GM19193 (cell line): ENCODE data around the gene PLET1.

Experiments used
- POLR2A ChIP-seq: IDR thresholded peaks from 4 replicates; pipeline ENCODE4 v1.6.1; 2011; ENCODE audit not compliant: insufficient read depth, insufficient read length; ENCODE audit errors: extremely low read depth

The PLET1 gene

GRCh38 chr11:112229746-112230433, 30.8 kb downstream of the PLET1 start:
- no peak for TF ChIP-seq POLR2A

DNA sequence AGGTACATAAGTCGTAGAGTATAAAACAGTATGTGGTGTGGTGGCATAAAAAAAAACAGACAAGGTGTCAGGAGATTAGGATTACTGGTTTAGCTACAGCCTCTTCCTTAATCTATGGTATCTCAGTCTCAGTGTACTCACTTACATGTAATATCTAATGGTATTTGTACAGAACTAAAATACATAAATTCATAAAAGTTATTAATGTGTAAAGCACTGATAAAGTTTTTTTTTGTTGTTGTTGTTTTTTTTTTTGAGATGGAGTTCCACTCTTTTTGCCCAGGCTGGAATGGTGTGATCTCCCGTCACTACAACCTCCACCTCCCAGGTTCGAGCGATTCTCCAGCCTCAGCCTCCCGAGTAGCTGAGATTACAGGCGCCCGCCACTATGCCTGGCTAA, 31.5 kb downstream of the PLET1 start:
- no peak for TF ChIP-seq POLR2A

- no peak for TF ChIP-seq POLR2A
Measured at GRCh38 chr11:112228706-112229105, 32.0 kb downstream of the PLET1 start.

GRCh38 chr11:112227471-112227870, 33.2 kb downstream of the PLET1 start:
- TF ChIP-seq POLR2A = no peak

- no peak for TF ChIP-seq POLR2A
Measured at GRCh38 chr11:112226831-112227401, 33.7 kb downstream of the PLET1 start.

DNA sequence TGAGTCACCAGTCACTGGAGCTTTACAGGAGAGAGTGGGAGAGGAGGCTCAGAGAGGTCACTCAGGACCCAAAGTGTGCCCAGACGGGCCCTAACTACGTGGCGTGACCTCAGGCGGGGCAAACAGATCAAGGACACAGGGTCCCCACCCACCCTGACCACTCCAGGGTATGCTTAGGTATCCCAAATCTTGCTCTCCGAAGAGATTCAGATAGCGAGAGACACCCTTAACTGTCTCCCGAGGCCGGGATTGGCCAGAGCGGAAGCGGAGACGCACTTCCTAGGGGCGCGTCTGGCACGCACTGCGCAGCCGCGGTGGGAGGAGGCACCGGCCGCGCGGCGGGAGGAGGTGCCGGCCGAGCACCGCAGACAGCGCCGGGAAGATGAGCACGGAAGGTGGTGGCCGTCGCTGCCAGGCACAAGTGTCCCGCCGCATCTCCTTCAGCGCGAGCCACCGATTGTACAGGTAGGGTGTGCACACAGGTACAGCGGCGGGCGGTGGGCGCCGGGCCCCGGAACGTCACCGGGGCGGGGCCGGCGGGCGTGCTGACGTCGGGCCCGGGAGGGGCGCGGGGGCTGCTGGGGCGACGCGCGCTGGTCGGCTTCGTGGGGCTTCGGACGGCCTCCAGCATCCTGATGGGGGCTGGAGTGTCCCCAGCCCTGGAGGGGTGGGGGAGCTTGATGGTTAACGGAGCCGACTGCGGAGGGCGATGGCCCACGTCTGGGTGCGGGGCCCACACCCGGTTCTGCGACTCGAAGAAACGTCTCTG, 34.4 kb downstream of the PLET1 start, which contains the start of gene PTS:
PTS (plus strand) TSS at position 367 of the 769 bp plus-strand sequence; CDS start at position 383, 16 bp downstream.
- TF ChIP-seq POLR2A = peak; percentile 97

DNA sequence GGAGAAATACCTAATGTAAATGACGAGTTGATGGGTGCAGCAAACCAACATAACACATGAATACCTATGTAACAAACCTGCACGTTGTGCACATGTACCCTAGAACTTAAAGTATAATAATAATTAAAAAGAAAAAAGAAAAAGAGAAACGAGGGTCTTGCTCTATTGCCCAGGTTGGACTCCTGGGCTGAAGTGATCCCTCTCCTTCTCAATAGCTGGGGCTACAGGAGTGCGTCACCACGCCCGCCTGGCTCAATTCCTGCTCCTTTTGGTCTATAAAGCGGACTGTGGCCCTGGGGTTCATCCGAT, 35.0 kb downstream of the PLET1 start:
- no peak for TF ChIP-seq POLR2A

- TF ChIP-seq POLR2A = no peak
Measured at GRCh38 chr11:112223754-112224532, 36.7 kb downstream of the PLET1 start.

GRCh38 chr11:112223121-112223520, 37.5 kb downstream of the PLET1 start:
- no peak for TF ChIP-seq POLR2A

GRCh38 chr11:112222303-112222702, 38.4 kb downstream of the PLET1 start:
- no peak for TF ChIP-seq POLR2A

- no peak for TF ChIP-seq POLR2A
Measured at GRCh38 chr11:112221274-112221835, 39.3 kb downstream of the PLET1 start.

DNA sequence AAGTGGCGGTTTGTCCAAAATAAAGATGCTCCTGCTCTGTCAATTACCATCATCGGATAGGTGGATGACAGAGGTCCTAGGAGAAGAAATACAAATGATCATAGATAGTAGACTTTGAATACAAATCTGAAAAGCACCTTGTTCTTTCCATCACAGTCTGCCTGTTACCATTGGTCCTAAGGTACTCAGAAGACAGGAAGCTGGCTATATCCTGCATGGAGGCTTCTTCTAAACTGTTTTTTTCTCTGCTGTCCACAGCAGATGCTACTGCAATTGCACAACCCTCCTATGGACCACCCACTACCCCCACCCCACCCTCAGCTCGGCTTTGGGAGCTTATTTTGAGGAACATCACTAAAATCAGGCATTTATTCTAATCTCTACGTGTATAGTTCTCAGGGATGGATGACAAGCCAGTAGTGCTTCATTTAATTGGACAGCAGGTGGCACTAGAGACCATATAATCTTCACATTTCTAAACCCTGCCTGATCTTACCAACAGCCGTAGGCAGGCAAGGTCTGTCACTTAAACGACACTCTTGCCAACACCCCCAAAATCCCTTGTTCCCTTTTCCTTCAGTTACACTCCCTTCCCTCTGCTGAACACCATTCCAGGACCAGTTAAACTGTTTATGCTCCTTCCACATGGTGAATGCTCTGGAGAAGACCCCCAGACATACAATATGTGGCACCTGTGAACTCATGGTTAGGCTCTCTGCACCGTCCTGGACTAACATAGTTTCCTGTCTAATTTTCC, 41.0 kb downstream of the PLET1 start:
- TF ChIP-seq POLR2A = no peak

DNA sequence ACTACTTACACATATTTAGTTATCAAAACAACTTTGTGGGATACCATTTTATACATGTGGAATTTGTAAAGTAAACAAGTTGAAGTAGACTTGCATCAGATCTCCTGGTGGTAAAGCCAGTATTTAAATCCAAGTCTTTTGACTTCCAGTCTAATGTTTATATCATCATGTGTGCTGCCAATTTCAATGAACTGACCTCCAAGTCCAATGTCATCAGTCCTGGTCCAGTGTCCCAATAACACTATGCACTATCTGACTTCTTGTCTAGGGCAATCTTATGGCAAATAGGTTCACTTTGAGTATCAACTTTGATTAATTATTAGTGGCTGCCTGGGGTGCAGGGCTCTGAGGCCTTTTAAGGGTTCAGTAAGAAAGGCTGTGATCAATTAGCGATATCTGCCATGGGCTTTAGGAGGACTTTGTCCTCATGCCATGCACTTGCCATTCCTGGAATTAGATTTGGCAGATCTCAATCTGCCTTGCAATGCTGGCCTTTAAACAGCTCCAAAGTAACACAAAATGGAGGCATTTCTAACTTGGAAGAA, 44.0 kb downstream of the PLET1 start:
- TF ChIP-seq POLR2A = no peak

DNA sequence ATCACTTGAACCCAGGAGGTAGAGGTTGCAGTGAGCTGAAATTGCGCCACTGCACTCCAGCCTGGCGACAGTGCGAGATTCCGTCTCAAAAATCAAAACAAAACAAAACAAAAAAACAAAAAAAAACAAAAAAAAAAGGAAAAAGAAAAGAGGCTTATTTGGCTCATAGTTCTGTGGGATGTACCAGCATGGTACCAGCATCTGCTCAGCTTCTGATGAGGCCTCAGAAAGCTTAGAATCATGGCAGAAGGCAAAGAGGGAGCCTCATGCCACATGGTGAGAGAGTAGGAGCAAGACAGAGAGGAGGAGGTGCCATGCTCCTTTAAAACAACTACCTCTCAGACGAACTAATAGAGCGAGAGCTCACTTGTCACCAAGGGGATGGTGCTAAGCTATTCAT, 45.0 kb downstream of the PLET1 start:
- no peak for TF ChIP-seq POLR2A
